Stimulated activated CD4-positive, alpha-beta T cell treated with anti-CD3 and anti-CD28 coated beads, Interleukin-1b, Interleukin-23, amount 100 ng/mL, for 4 hours (primary cell): Measurements from ENCODE around the gene THAP6.
"Not testable (repeated sequence)": the region's sequence is repeated elsewhere in the genome, so short reads cannot be mapped to it uniquely, and the experiment has no call there.

Experiments used
- DNase-seq, 2 donors: peaks; one replicate each; pipeline ENCODE4 v3.0.0-alpha.2; 2020; ENCODE audit warnings: low read depth in 2 of 2

THAP6 gene

GRCh38 chr4:75525086-75525485 is 10.8 kb downstream of the THAP6 start:
- DNase-seq, result no peak

GRCh38 chr4:75525910-75526309 is 11.6 kb downstream of the THAP6 start:
- no peak for DNase-seq

- no peak for DNase-seq
Measured at GRCh38 chr4:75527482-75527881, 13.2 kb downstream of the THAP6 start.

- DNase-seq, result no peak
Measured at GRCh38 chr4:75530556-75531322, 16.5 kb downstream of the THAP6 start.

GRCh38 chr4:75531536-75532143 is 17.4 kb downstream of the THAP6 start:
- DNase-seq, result not testable (repeated sequence)

- not testable (repeated sequence) for DNase-seq
Measured at GRCh38 chr4:75533339-75533887, 19.1 kb downstream of the THAP6 start.

- not testable (repeated sequence) for DNase-seq
Measured at GRCh38 chr4:75533926-75534325, 19.7 kb downstream of the THAP6 start.

- not testable (repeated sequence) for DNase-seq
Measured at GRCh38 chr4:75537308-75537707, 23.0 kb downstream of the THAP6 start.

GRCh38 chr4:75542824-75543223 is 28.6 kb downstream of the THAP6 start:
- no peak for DNase-seq

GRCh38 chr4:75544220-75544619 is 29.9 kb downstream of the THAP6 start:
- not testable (repeated sequence) for DNase-seq

- DNase-seq, result no peak
Measured at GRCh38 chr4:75544870-75545269, 30.6 kb downstream of the THAP6 start.

GRCh38 chr4:75545526-75545925 is 31.3 kb downstream of the THAP6 start:
- no peak for DNase-seq

- no peak for DNase-seq
Measured at GRCh38 chr4:75547647-75548387, 33.5 kb downstream of the THAP6 start.

- DNase-seq, result no peak
Measured at GRCh38 chr4:75549019-75549418, 34.7 kb downstream of the THAP6 start.

GRCh38 chr4:75552452-75552851 is 38.2 kb downstream of the THAP6 start:
- no peak for DNase-seq

GRCh38 chr4:75555294-75556164 is 41.3 kb downstream of the THAP6 start, which contains the start of gene ODAPH:
TSS of gene ODAPH (plus strand) at chr4:75556066. CDS start at chr4:75556083, 17 bp downstream.
- peak in 1 of 2 donors; percentile 3 for DNase-seq

- no peak for DNase-seq
Measured at GRCh38 chr4:75557696-75558095, 43.4 kb downstream of the THAP6 start.

GRCh38 chr4:75561789-75562188 is 47.5 kb downstream of the THAP6 start:
- DNase-seq, result no peak

GRCh38 chr4:75564023-75564422 is 49.8 kb downstream of the THAP6 start:
- DNase-seq, result no peak

GRCh38 chr4:75565481-75565880 is 51.2 kb downstream of the THAP6 start:
- DNase-seq, result no peak

- DNase-seq, result no peak
Measured at GRCh38 chr4:75566911-75567310, 52.6 kb downstream of the THAP6 start.
